GM18505 (cell line): Measurements from ENCODE around the gene ZBTB39.
"Not testable (repeated sequence)": the region's sequence is repeated elsewhere in the genome, so short reads cannot be mapped to it uniquely, and the experiment has no call there.

ENCODE experiments used
- ATAC-seq: cut with Tn5 transposase; IDR thresholded peaks from one replicate; pipeline ENCODE4 v1.9.1; 2021; ENCODE audit not compliant: unreplicated experiment
- POLR2A ChIP-seq: IDR thresholded peaks from 4 replicates; pipeline ENCODE4 v1.6.1; 2011; ENCODE audit warnings: borderline replicate concordance; ENCODE audit not compliant: insufficient read depth, insufficient read length; ENCODE audit errors: extremely low read depth

ZBTB39 gene

DNA sequence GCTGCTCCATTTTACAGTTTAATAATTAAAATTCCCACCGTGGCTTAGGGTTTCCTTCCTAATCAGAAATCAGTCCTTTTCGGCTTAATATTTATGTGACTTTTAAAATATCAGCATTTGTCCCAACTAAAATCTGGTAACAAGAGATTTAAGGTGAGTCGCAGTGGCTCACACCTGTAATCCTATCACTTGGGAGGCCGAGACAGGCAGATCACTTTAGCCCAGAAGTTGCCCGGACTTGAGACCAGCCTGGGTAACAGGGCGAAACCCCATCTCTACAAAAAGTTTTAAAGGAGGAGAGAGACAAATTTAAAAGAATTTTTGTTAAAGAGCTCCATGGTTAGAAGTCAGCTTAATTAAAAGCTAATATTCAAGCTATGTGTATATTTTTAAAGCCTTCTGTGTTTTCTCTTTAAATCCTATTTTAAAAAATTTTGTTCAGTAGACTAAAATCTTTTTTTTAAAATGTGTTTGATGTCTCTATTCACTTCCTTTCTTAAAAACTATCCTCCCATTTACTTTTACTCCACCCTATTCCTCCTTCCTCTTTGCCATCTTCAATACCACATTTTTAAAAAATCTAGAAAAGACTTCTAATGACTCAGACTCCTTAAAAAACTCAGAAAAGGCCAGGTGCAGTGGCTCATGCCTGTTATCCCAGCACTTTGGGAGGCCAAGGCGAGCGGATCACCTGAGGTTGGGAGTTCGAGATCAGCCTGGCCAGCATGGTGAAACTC, 13.8 kb upstream of the ZBTB39 start:
- no peak for TF ChIP-seq POLR2A
- no peak for ATAC-seq

GRCh38 chr12:57018906-57019305, 12.6 kb upstream of the ZBTB39 start:
- no peak for TF ChIP-seq POLR2A
- ATAC-seq, result no peak

DNA sequence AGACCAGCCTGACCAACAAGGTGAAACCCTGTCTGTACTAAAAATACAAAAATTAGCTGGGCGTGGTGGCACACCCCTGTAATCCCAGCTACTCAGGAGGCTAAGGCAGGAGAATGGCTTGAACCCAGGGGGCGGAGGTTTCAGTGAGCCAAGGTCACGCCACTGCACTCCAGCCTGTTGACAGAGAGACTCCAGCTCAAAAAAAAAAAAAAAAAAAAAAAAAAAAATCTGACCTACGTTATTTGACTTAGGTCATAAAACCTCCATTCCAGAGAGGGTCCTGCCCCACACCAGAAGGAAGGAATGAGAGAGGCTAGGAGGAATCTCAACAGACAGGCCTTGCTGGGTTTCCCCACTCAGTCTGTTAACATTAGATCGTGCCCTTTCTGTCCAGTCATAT, 12.0 kb upstream of the ZBTB39 start:
- not testable (repeated sequence) for ATAC-seq

DNA sequence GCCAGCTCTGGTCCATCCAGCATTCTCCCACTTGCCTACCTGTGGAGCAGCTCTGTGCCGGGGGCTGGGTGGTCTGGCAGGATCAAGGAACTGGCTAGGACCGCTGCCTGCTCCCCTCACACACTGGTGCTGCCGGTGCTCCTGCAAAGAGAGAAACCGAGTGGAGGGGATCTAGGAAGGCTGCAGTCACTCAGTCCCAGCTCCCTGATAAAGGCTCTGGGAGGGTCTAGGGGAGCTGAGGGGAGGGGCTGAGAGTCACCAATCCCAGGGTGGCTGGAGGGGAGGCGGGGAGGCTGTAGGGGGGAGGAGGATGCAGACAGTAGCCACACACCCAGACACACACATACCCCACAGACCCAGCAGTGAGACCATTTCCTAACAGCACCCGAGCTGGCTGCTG, 10.0 kb upstream of the ZBTB39 start, which contains the start of gene TAC3:
Gene TAC3, minus strand, starts transcription at position 182 of the 400 bp plus-strand sequence. CDS start 732 bp downstream, outside the sequence.
- ATAC-seq, result no peak
- TF ChIP-seq POLR2A, result no peak

GRCh38 chr12:57012600-57013465, 6.5 kb upstream of the ZBTB39 start:
- no peak for TF ChIP-seq POLR2A
- no peak for ATAC-seq

DNA sequence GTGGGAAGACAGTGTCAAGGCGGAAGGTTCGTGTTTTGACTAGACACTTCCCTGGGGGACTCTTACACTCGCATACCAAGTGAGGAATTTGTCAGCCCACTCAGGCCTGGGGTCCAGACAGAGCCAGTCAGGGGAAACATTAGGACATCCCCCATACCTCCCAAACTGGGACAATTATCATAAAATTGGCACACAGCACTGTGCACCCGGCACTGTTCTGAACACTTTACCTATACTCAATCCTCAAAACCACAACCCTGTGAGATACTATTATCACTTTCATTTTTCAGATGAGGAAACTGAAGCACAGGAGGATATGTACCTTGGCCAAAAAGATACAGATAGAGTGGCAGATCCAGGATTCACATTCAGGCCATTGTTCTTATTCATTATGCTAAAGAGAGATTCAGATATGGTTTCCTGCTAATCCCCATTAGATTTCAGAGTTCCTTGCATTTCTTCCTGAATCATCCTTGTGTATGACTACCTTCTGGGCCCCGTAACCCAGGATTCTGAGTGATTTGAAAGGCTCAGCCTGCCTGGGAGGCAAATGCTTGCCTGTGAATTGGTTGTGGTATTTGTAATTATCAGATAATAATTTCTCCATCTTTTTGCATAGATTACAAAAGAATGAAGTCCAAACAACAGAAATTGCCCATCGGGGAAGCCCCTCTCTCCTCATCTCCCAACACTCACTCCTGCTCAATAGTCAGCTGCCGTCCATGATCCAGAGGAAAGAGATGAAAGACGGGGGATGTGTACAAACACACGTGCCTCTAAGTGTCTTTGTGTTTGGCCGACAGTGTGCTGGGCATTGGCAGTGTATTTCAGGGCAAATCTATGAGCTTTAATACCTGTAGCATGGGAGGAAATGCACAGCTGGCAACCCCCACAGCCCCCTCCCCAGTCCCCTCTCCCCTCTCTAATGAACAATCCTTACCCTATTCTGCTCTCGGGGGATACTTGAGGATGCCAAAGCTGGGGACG, 5.4 kb upstream of the ZBTB39 start:
- no peak for TF ChIP-seq POLR2A

DNA sequence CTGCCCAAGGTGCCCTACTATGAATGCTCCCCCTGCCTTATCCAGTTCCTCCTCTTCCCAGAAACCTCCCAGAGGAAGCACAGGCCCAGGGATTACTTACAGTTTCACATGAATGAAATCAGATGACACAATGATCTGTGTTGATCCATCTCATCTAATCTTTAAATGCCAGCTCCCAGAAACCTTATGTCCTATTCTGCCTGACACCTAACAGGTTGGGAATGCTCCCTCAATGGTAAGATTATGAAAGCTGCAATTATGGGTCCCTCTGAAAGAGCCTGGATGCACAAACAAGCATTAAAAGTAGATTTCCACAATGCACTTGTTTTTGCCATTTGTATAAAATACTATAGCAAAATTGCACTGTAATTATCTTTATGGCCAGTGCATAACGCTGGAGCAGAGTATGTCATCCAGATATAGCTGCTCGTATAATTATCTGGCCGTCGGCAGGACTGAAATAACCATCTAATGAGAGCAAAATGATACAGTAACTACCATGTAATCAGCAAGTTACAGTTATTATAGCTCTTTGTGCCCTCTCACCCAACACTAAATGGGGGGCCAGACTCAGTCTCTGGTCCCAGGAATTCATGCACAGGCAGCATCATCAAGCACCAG, 4.4 kb upstream of the ZBTB39 start:
- no peak for ATAC-seq
- no peak for TF ChIP-seq POLR2A

More for the DNA sequence above, 5.4 kb upstream of the ZBTB39 start:
- no peak for ATAC-seq

GRCh38 chr12:57009949-57010626, 3.7 kb upstream of the ZBTB39 start:
- no peak for TF ChIP-seq POLR2A

GRCh38 chr12:57008178-57008577, 1.8 kb upstream of the ZBTB39 start:
- ATAC-seq, result no peak
- TF ChIP-seq POLR2A, result no peak

More at GRCh38 chr12:57009949-57010626, 3.7 kb upstream of the ZBTB39 start:
- ATAC-seq, result no peak

DNA sequence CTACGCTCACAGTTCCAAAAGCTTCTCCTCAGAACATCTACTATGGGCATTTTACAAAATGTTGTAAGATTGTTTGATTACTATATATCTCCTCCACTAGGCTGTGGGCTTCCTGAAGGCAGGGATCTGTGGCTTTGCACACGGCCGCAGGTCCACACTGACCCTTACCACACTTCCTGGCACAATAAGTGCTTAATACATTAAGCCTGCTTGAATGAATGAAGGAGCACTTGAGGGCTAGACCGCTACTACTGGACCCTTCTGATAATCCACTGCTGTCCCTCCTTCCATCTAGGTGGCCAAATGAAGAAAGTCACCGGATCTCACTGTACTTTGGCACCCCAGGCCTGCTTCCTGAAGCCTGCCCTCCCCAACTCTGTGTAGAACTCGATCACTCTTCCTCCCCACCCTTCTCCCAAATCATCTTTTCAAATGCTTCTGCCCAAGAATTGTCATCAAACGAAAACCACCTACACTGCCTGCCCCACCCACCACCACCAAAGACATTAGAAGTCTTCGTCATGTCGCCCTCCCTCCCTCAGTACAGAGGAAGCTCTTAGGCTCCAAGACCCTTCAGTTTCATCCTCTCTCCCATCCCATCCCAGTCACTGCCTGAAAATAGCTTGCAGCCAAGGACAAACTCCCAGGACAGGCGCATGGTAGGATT, 596 bp upstream of the ZBTB39 start:
- no peak for TF ChIP-seq POLR2A

GRCh38 chr12:57004651-57005050, 1.7 kb downstream of the ZBTB39 start:
- no peak for ATAC-seq
- TF ChIP-seq POLR2A, result no peak

More for the DNA sequence above, 596 bp upstream of the ZBTB39 start:
- ATAC-seq, result no peak
